ENCODE measurements around the gene ITPRID1. TPM values are rescaled to one million over a fixed set of nuclear protein-coding genes. Genes with fewer than 3 reads are reported as not detected.

Gene ITPRID1
- total RNA-seq, 1 experiment from 2014 or later, result not detected

DNA sequence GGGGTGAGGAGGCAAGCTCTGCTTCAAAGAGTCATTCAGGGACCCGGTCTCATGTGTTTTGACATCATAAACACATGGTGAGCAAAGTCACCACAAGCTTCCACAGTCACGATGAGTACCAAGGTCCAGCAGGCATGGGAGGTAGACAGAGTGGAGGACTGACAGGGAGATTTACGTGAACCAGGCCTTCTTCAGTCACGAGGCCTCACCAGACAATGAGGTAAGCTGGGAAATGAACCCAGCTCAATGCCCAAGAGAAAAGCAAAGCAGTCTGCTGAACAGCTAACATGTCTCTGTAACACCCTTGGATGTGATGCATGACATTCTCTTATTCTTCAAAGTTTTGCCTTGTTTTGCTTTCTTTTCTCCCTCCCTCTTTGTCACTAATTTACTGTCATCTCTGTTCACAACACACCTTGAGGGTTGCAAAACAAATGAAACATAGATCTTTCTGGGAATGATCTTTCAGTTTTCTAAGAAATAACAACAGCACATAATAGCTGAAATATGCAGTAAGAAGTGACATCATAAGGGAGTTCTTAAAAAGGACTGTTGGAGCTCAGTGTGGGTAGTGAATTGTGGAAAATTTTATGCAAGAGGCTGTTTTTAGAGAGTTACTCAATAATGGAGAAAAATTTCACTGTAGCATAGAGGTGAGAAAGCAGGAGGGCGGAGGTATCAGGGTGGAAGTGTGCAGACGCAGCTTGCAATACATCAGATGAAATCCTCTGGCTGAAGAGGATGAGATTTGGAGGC, 182.1 kb downstream of the ITPRID1 start:
- DNase-seq (ENCODE audit: low spot score), result no peak

DNA sequence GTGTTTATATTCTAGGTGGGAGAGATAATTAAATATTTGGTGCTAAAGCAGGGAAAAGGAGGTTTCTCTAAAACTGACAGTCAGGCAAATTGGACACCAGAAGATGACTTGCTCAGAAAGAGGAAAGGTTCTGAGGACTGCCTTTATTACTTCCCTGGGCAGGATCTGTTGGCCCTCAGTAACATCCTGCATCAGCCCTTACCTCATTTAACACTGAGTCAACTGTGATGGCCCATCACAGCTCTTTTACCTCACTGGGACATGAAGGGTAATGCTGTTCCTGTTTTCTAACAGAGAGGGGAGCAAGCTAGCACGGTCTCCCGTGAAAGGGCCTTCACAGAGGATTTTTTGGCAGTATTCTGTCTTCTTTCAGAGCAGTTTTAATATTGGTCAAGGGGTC, 185.2 kb downstream of the ITPRID1 start:
- DNase-seq (ENCODE audit: low spot score), result no peak

DNA sequence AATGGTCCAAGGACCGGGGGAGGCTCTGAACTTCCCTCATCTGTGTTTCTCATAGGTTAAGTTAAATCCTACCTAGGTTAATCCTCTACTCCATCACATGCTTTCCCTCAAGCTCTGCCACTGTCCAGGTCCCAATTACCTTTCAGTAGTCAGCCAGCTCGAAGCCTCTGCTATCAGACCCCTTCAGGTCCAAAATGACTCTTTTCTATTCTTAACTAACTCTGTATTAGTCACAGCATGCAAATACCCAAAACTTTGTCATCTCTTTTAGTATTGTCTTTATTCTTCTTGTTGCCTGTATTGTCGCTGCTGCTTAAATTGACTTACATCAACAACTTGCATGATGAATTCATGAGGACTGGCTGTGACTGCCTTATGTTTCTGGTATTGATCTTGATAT, 188.5 kb downstream of the ITPRID1 start:
- no peak for DNase-seq (ENCODE audit: low spot score)

DNA sequence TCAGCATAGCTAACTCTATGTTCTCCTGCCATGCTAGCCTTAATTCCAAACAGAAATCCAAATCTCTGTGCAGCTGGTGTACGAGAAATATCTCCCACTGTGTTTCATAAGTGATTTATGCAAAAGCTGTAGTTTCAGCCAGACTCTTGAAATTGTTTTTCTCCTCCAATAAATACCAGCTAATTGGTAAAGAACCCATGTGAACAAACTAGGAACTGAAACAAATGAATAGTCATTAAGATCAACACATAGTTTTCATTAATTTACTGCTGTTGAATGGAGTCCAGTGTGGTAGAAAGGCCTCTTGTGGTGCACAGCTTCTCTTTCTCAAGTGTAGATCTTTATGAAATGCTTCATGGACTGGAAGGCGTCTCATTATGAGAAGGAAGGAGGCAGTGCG, 191.5 kb downstream of the ITPRID1 start:
- no peak for DNase-seq (ENCODE audit: low spot score)

DNA sequence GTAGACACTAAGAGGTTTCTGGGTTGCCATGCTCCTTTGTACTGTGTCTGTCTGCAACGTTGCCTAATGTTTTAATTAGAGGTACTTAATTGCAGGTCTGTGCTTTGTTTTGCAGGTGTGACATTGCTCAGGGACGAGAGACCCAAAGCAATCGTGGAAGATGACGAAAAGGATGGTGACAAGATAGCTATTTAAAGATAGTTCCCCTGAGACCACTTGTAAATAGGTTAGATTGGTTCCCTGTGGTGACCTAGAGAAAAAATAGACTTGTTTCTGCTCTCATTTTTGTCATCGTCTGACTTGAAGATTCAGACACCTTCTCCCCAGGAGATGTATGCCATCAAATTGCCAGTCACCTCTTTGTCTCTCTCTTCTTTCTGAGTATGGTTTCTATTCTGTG, 193.2 kb downstream of the ITPRID1 start:
- no peak for DNase-seq (ENCODE audit: low spot score)

Other genes with a start within 250 kb of the ITPRID1 start
- not detected in 2 replicates for gene NEUROD6, start 173.4 kb upstream of the ITPRID1 start, total RNA-seq (2014; rRNA removed; shearing (Covaris generic))
- gene PPP1R17, start 173.1 kb downstream of the ITPRID1 start, total RNA-seq (2014; rRNA removed; shearing (Covaris generic)), result not detected in 2 replicates